SK-N-SH (cell line): ENCODE data around the gene ANO3. TPM values are rescaled to one million over a fixed set of nuclear protein-coding genes. Genes with fewer than 3 reads are reported as not detected.

Source experiments
- CTCF ChIA-PET: fragments of 300-600, 350-600 bp; formaldehyde crosslinking; extraction: SDS; loops from one replicate; lab custom pipeline; 2021; lab: Yijun Ruan, JAX
- POLR2A ChIA-PET: fragments of 350-600 bp; sonication (Branson Sonifier 250); formaldehyde crosslinking; extraction: SDS; loops from one replicate; lab custom pipeline; 2020; ENCODE audit warnings: antibody characterized with exemption, inconsistent platforms; lab: Yijun Ruan, JAX
- DNase-seq: peaks from one replicate; pipeline ENCODE4 v3.0.0; 2012
- H2AFZ ChIP-seq: fragments of 200-600 bp; sonication (generic); 2 replicates; pipeline ENCODE4 v1.8.1; 2016; ENCODE audit warnings: antibody characterized with exemption, mild to moderate bottlenecking, low read depth
- H3F3A ChIP-seq: fragments of 200-600 bp; sonication (generic); replicated peaks from 2 replicates; pipeline ENCODE3; 2016; ENCODE audit warnings: antibody characterized with exemption, mild to moderate bottlenecking; ENCODE audit not compliant: insufficient read depth
- H3K27ac ChIP-seq, 2 experiments: fragments of 200-500 bp in 1 of 2; fragments of 200-600 bp in 1 of 2; sonication (Bioruptor generic) in 1 of 2; sonication (generic), shearing (Covaris generic) in 1 of 2; 2 replicates each; pipeline versions ENCODE4 v1.5.1 to v1.6.1; 2014 to 2016; ENCODE audit warnings: low read depth in 2 of 2, inconsistent platforms in 1 of 2, low read length in 1 of 2, mild to moderate bottlenecking in 1 of 2, mixed read lengths in 1 of 2
- H3K27me3 ChIP-seq: fragments of 200-600 bp; sonication (generic), shearing (Covaris generic); 2 replicates; pipeline ENCODE4 v1.6.1; 2016; ENCODE audit warnings: mixed run types; ENCODE audit not compliant: insufficient read depth
- H3K36me3 ChIP-seq, 2 experiments: fragments of 200-500 bp in 1 of 2; fragments of 200-600 bp in 1 of 2; sonication (Bioruptor generic) in 1 of 2; sonication (generic) in 1 of 2; replicated peaks in 1 of 2; 2 replicates each; pipeline versions ENCODE3 to v1.5.1; 2014 to 2016; ENCODE audit warnings: low read length in 1 of 2, mild to moderate bottlenecking in 1 of 2; ENCODE audit not compliant: insufficient read depth in 2 of 2, control insufficient read depth in 1 of 2
- H3K4me1 ChIP-seq, 2 experiments: fragments of 200-500 bp in 1 of 2; fragments of 200-600 bp in 1 of 2; sonication (Bioruptor generic) in 1 of 2; sonication (generic), shearing (Covaris generic) in 1 of 2; 2 replicates each; pipeline versions ENCODE4 v1.5.1 to v1.6.1; 2014 to 2016; ENCODE audit warnings: low read depth in 1 of 2, low read length in 1 of 2, mixed run types in 1 of 2; ENCODE audit not compliant: insufficient read depth in 2 of 2, control insufficient read depth in 1 of 2
- H3K4me2 ChIP-seq: fragments of 200-600 bp; sonication (generic), shearing (Covaris generic); 2 replicates; pipeline ENCODE4 v1.6.1; 2017; ENCODE audit warnings: mixed run types
- H3K4me3 ChIP-seq, 2 experiments: fragments of 200-500 bp in 1 of 2; fragments of 200-600 bp in 1 of 2; sonication (Bioruptor generic) in 1 of 2; sonication (generic), shearing (Covaris generic) in 1 of 2; 2 replicates each; pipeline versions ENCODE4 v1.5.1 to v1.8.1; 2014 to 2016; ENCODE audit warnings: low read depth in 2 of 2, inconsistent platforms in 1 of 2, low read length in 1 of 2, mild to moderate bottlenecking in 1 of 2, mixed read lengths in 1 of 2, moderate library complexity in 1 of 2
- H3K79me2 ChIP-seq: fragments of 200-600 bp; sonication (generic); 2 replicates; pipeline ENCODE4 v1.8.1; 2017; ENCODE audit warnings: mild to moderate bottlenecking; ENCODE audit not compliant: insufficient read depth
- H3K9ac ChIP-seq: fragments of 200-600 bp; sonication (generic); 2 replicates; pipeline ENCODE4 v1.6.1; 2017; ENCODE audit warnings: mixed run types
- H3K9me2 ChIP-seq: fragments of 200-600 bp; sonication (generic); 2 replicates; pipeline ENCODE4 v1.6.1; 2017; ENCODE audit warnings: mixed run types
- H3K9me3 ChIP-seq: fragments of 200-600 bp; sonication (generic); 2 replicates; pipeline ENCODE4 v1.6.1; 2017; ENCODE audit warnings: mixed run types, mild to moderate bottlenecking, moderate library complexity
- H4K20me1 ChIP-seq: fragments of 200-600 bp; sonication (generic); 2 replicates; pipeline ENCODE4 v1.6.1; 2017; ENCODE audit warnings: mild to moderate bottlenecking, mixed run types; ENCODE audit not compliant: insufficient read depth
- CHD2 ChIP-seq: fragments of 150-350 bp; IDR thresholded peaks from 2 replicates; pipeline ENCODE4 v1.6.1; 2018; ENCODE audit warnings: low read length; ENCODE audit not compliant: partially characterized antibody
- CTCF ChIP-seq: fragments of 200-600 bp; sonication (generic); IDR thresholded peaks from 2 replicates; pipeline ENCODE4 v1.6.1; 2017; ENCODE audit warnings: antibody characterized with exemption, mild to moderate bottlenecking, moderate library complexity
- EP300 ChIP-seq, 2 experiments: IDR thresholded peaks; 2 replicates each; pipeline versions ENCODE4 v1.4.0 to v1.6.1; 2012; ENCODE audit warnings: borderline replicate concordance in 1 of 2, low read depth in 1 of 2, low read length in 1 of 2
- FOXM1 ChIP-seq: IDR thresholded peaks from 2 replicates; pipeline ENCODE4 v1.4.0; 2012; ENCODE audit warnings: low read depth, mild to moderate bottlenecking
- GABPA ChIP-seq: IDR thresholded peaks from 2 replicates; pipeline ENCODE4 v1.4.0; 2012; ENCODE audit warnings: low read depth, mild to moderate bottlenecking
- IRF3 ChIP-seq: fragments of 150-350 bp; IDR thresholded peaks from 2 replicates; pipeline ENCODE4 v1.6.1; 2016; ENCODE audit warnings: mild to moderate bottlenecking, low read depth, low read length
- MEF2A ChIP-seq: IDR thresholded peaks from 2 replicates; pipeline ENCODE4 v1.4.0; 2012; ENCODE audit warnings: low read depth, borderline replicate concordance
- MXI1 ChIP-seq: IDR thresholded peaks from 2 replicates; pipeline ENCODE4 v1.6.1; 2012; ENCODE audit warnings: mild to moderate bottlenecking, low read depth, low read length, improper control_type of control experiment
- PBX3 ChIP-seq: IDR thresholded peaks from 2 replicates; pipeline ENCODE4; 2012
- POLR2AphosphoS5 ChIP-seq: IDR thresholded peaks from 2 replicates; pipeline ENCODE4 v1.6.1; 2012; ENCODE audit warnings: low read depth, low read length
- RAD21 ChIP-seq: IDR thresholded peaks from 2 replicates; pipeline ENCODE4 v1.6.1; 2012; ENCODE audit warnings: mild to moderate bottlenecking, low read length
- RFX5 ChIP-seq: IDR thresholded peaks from 2 replicates; pipeline ENCODE4 v1.6.1; 2012; ENCODE audit warnings: mild to moderate bottlenecking, improper control_type of control experiment, low read length
- SIN3A ChIP-seq: IDR thresholded peaks from 2 replicates; pipeline ENCODE4 v1.6.1; 2012; ENCODE audit warnings: low read depth, mild to moderate bottlenecking, low read length, moderate library complexity, borderline replicate concordance
- SMC3 ChIP-seq: IDR thresholded peaks from 2 replicates; pipeline ENCODE4 v1.6.1; 2012; ENCODE audit warnings: low read depth, low read length, improper control_type of control experiment
- TAF1 ChIP-seq: IDR thresholded peaks from 2 replicates; pipeline ENCODE4 v1.6.1; 2012; ENCODE audit warnings: low read depth, mild to moderate bottlenecking, low read length, moderate library complexity, borderline replicate concordance
- TEAD4 ChIP-seq: IDR thresholded peaks from 2 replicates; pipeline ENCODE4 v1.4.0; 2012; ENCODE audit warnings: mild to moderate bottlenecking, borderline replicate concordance; ENCODE audit not compliant: insufficient read depth
- USF2 ChIP-seq: fragments of 150-350 bp; IDR thresholded peaks from 2 replicates; pipeline ENCODE4 v1.6.1; 2017; ENCODE audit warnings: antibody characterized with exemption, low read length, low read depth, borderline replicate concordance
- YY1 ChIP-seq: IDR thresholded peaks from 2 replicates; pipeline ENCODE4 v1.4.0; 2012; ENCODE audit warnings: low read depth, mild to moderate bottlenecking
- WGBS: methylation state at CpG from one replicate; pipeline ENCODE4 v1.1.6; 2017; ENCODE audit warnings: low lambda C conversion rate; 5-methylcytosine and 5-hydroxymethylcytosine counted together
- polyA plus RNA-seq, 3 experiments: library from polyadenylated mRNA; depleted of rRNA; stranded (reverse); fragments of >200 nt; gene quantifications; 2 replicates each; pipeline ENCODE4 v1.2.3, GENCODE V29; 2012

The ANO3 gene
- polyA plus RNA-seq, 1 of the 3 experiments (the other 2 are of a cell fraction) = 0.13 TPM

GRCh38 chr11:26580929-26581328, 249.0 kb downstream of the ANO3 start:
- DNase-seq = no peak
- 67% methylated on average over 3 of the region's 3 CpGs for WGBS
- TF ChIP-seq CTCF = no peak
- no peak for TF ChIP-seq TEAD4
- TF ChIP-seq MEF2A = no peak
- TF ChIP-seq CHD2 = no peak
- no peak for TF ChIP-seq TAF1
- no peak for TF ChIP-seq EP300 (IDR thresholded peaks at IDR 0.05; ENCODE audit: borderline replicate concordance in 1 of 2, low read depth in 1 of 2, low read length in 1 of 2)
- no peak for TF ChIP-seq SMC3
- no peak for TF ChIP-seq MXI1
- TF ChIP-seq SIN3A = no peak
- TF ChIP-seq YY1 = no peak
- TF ChIP-seq POLR2AphosphoS5 = no peak
- TF ChIP-seq FOXM1 = no peak
- no peak for TF ChIP-seq RAD21
- TF ChIP-seq USF2 = no peak
- TF ChIP-seq IRF3 = no peak
- TF ChIP-seq PBX3 = no peak
- TF ChIP-seq GABPA = no peak
- no peak for TF ChIP-seq RFX5
- Histone ChIP-seq H4K20me1 (no peaks in the 10 kb centered on the region), H3F3A (peaks cover 6% of the 10 kb centered on the region), H3K27ac (no peak overlapping the region), H3K9me3 (no peaks in the 10 kb centered on the region), H2AFZ (no peak overlapping the region), H3K4me1 (peaks cover 4 to 8% of the 10 kb centered on the region in 2 experiments; a peak in 3 of 4 replicates), H3K27me3 (no peaks in the 10 kb centered on the region), H3K79me2 (no peaks in the 10 kb centered on the region), H3K36me3 (no peaks in the 10 kb centered on the region), H3K4me2 (no peak overlapping the region), H3K9ac (no peak overlapping the region), H3K9me2 (no peaks in the 10 kb centered on the region), H3K4me3 (no peak overlapping the region)
- ChIA-PET POLR2A (no interaction called here), CTCF (no interaction called here)
